Adrenal gland (tissue), 5 donors: Measurements from ENCODE around the gene NEDD9.

Experiments
- POLR2A ChIP-seq, 2 donors: fragments of 450-650 bp; IDR thresholded peaks; one replicate each; pipeline ENCODE4 v1.6.1; 2017; ENCODE audit warnings: antibody characterized with exemption in 2 of 2, mild to moderate bottlenecking in 2 of 2, moderate library complexity in 1 of 2
- TF ChIP-seq, protein P1 (sequence below), 6 experiments: fragments of 450-650 bp in 4 of 6; fragments of 200-600 bp in 2 of 6; sonication (generic) in 1 of 6; IDR thresholded peaks; 1 replicate in 5 of 6; 2 replicates in 1 of 6; pipeline versions ENCODE4 v1.5.1 to v1.8.0; 2016 to 2021; ENCODE audit warnings: antibody characterized with exemption in 6 of 6, mild to moderate bottlenecking in 2 of 6, moderate library complexity in 1 of 6
- donor health status: DM: no; HTN: no; CAD: no.

DNA sequence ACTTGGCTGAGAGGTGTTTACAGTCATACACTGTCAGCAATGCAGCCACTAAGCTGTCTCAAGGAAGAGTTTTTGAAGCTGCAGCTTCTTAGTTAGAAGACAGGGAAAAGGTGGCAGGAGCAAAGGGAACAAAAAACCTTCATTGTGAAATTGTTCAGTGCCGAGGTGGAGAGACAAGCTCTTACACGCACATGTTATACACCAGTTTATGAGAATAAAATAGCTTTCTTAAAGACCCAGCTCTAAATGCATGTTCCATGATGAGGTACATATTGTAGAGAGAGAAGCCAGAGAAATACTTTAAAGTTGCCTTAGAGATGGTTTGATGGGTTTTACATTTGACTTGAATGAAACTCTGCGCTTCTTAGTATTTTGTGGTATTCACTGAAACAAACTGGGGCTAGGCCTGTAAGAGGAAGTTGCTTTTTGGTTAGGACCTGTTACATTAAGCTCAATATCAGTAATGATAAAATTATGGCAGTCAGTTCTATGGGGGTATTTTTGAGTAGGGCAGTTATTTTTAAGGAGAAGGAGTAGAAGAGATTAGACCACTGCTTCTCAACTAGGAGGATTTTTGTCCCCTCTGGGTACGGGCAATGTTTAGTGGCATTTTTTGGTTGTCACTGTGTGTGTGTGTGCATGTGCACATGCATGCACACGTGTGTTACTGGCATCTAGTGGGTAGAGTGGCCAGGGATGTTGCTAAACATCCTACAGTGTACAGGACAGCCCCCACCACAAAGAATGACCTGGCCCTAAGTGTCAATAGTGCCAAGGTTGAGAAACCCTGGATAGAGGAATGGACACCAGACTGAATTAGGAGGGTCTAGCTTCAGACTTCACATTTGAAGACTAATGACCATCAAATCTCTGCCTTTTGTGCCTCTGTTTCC, 9.8 kb downstream of the NEDD9 start:
- TF ChIP-seq, protein P1, sequence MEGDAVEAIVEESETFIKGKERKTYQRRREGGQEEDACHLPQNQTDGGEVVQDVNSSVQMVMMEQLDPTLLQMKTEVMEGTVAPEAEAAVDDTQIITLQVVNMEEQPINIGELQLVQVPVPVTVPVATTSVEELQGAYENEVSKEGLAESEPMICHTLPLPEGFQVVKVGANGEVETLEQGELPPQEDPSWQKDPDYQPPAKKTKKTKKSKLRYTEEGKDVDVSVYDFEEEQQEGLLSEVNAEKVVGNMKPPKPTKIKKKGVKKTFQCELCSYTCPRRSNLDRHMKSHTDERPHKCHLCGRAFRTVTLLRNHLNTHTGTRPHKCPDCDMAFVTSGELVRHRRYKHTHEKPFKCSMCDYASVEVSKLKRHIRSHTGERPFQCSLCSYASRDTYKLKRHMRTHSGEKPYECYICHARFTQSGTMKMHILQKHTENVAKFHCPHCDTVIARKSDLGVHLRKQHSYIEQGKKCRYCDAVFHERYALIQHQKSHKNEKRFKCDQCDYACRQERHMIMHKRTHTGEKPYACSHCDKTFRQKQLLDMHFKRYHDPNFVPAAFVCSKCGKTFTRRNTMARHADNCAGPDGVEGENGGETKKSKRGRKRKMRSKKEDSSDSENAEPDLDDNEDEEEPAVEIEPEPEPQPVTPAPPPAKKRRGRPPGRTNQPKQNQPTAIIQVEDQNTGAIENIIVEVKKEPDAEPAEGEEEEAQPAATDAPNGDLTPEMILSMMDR (IDR thresholded peaks at IDR 0.05) = no peak
- TF ChIP-seq POLR2A (IDR thresholded peaks at IDR 0.05) = no peak
